Activated CD4-positive, alpha-beta T cell treated with anti-CD3 and anti-CD28 coated beads for 36 hours (primary cell): Measurements from ENCODE around the gene DAP. TPM values are rescaled to one million over a fixed set of nuclear protein-coding genes. Genes with fewer than 3 reads are reported as not detected.

ENCODE experiments used
- ATAC-seq: fragments of 200-7000 bp; cut with Tn5 transposase; one replicate; pipeline ENCODE4 v1.10.0; 2021; ENCODE audit warnings: mild to moderate bottlenecking, moderate library complexity
- CTCF ChIA-PET: fragments of 350-600 bp; sonication (Branson Sonifier 250); formaldehyde crosslinking; loops from one replicate; lab custom pipeline; 2021; ENCODE audit warnings: antibody characterized with exemption; lab: Charles Lee
- POLR2A ChIA-PET: fragments of 350-600 bp; sonication (Branson Sonifier 250); formaldehyde crosslinking; loops from one replicate; lab custom pipeline; 2021; ENCODE audit warnings: antibody characterized with exemption, inconsistent platforms; lab: Charles Lee
- DNase-seq: peaks from one replicate; pipeline ENCODE4 v3.0.0-alpha.2; 2020
- H3K27ac Mint-ChIP-seq: one replicate; pipeline ENCODE4 v1.8.0; 2021; ENCODE audit warnings: mixed read lengths
- H3K27me3 Mint-ChIP-seq: one replicate; pipeline ENCODE4 v1.8.0; 2021; ENCODE audit warnings: mixed read lengths
- H3K36me3 Mint-ChIP-seq: one replicate; pipeline ENCODE4 v1.8.0; 2021; ENCODE audit warnings: low read depth, mixed read lengths
- H3K4me1 Mint-ChIP-seq: one replicate; pipeline ENCODE4 v1.8.0; 2021; ENCODE audit warnings: mixed read lengths
- H3K4me3 Mint-ChIP-seq: one replicate; pipeline ENCODE4 v1.8.0; 2021; ENCODE audit warnings: mild to moderate bottlenecking, moderate library complexity, mixed read lengths
- H3K9me3 Mint-ChIP-seq: one replicate; pipeline ENCODE4 v1.8.0; 2021; ENCODE audit warnings: low read depth, mixed read lengths
- intact Hi-C, 2 experiments: fragments of 100-400 bp; cut with DNase I in 1 of 2; cut with micrococcal nuclease in 1 of 2; formaldehyde crosslinking; loops; one replicate each; pipeline versions ENCODE4 v1.14.2 to v1.15.1; 2022 to 2024; cut with DNase I, micrococcal nuclease
- total RNA-seq, 2 experiments: library from RNA; stranded (reverse); gene quantifications; one replicate each; pipeline ENCODE4 v1.2.3, GENCODE V29; 2021

Gene DAP
- total RNA-seq, 2 experiments from 2014 or later: 41.4 to 44.0 TPM

DNA sequence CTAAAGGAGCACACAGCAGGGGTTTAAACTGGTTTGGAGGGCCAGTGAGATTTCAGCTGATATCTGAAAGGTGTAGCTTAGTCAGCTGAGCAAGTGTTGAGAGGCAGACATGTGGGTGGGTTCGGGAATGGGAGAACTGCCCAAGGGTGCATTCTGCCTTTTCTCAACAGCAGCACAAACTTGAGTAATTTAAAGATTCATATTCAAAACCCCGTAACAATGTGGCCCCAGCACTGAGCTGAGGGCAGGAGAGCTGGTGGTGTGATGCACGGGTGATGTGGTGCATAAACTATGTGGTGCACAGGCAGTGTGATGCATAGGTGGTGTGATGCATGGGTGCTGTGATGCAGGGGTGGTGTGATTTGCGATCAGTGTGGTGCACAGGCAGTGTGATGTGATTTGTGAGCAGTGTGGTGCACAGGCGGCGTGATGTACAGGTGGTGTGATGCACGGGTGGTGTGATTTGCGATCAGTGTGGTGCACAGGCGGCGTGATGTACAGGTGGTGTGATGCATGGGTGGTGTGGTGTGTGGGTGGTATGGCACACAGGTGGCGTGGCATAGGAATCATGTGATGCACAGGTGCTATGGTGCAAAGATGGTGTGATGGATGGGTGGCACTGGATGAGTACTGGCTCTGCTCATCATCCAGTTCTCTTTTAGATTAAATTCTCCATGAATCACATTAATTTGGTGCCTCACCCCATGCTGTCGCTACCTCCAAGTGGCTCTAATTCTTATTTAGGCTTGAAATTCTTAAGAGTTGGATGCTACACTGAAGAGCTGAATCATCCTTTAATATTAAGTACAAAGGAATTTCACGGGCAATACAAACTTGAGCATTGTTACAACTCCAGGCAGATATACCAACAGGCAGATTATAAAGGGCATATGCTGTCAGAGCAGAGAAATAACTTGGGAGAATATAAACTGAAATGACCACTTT is 53.6 kb downstream of the DAP start:
- no peak for DNase-seq
- Mint-ChIP-seq H3K4me1 (peaks cover 35% of the 10 kb centered on the region), H3K27me3 (no peaks in the 10 kb centered on the region), H3K4me3 (no peak overlapping the region), H3K9me3 (no peaks in the 10 kb centered on the region), H3K27ac (no peak overlapping the region), H3K36me3 (peaks cover 4% of the 10 kb centered on the region)
- ChIA-PET POLR2A (no interaction called here), CTCF (interaction anchor here (0.6 kb wide), 1 partner anchor 36 kb away, joined by 3 read pairs; no protein-coding TSS in a partner anchor)
- intact Hi-C loops: no loop called here
- no peak for ATAC-seq

GRCh38 chr5:10706326-10706725 is 54.7 kb downstream of the DAP start:
- Mint-ChIP-seq H3K4me1 (peaks cover 31% of the 10 kb centered on the region), H3K9me3 (no peaks in the 10 kb centered on the region), H3K27me3 (no peaks in the 10 kb centered on the region), H3K27ac (no peak overlapping the region), H3K36me3 (peaks cover 4% of the 10 kb centered on the region), H3K4me3 (no peak overlapping the region)
- DNase-seq (no peak), ATAC-seq (no peak)
- intact Hi-C loops: no loop called here
- CTCF ChIA-PET: no interaction called here
- POLR2A ChIA-PET: no interaction called here

- ATAC-seq: no peak
- CTCF ChIA-PET: no interaction called here
- no peak for DNase-seq
- no peaks in the 10 kb centered on the region for H3K27me3 Mint-ChIP-seq
- POLR2A ChIA-PET: no interaction called here
- no peaks in the 10 kb centered on the region for H3K9me3 Mint-ChIP-seq
- no peak overlapping the region for H3K27ac Mint-ChIP-seq
- H3K36me3 Mint-ChIP-seq: peaks cover 2% of the 10 kb centered on the region
- H3K4me1 Mint-ChIP-seq: peaks cover 31% of the 10 kb centered on the region
- H3K4me3 Mint-ChIP-seq: no peak overlapping the region
- intact Hi-C loops: no loop called here
Measured at GRCh38 chr5:10705747-10706146, 55.3 kb downstream of the DAP start.

GRCh38 chr5:10704949-10705621 is 55.9 kb downstream of the DAP start:
- ATAC-seq (peak; percentile 54), DNase-seq (no peak)
- Mint-ChIP-seq H3K9me3 (no peaks in the 10 kb centered on the region), H3K4me3 (no peak overlapping the region), H3K27ac (peak overlapping the region; percentile 47), H3K36me3 (no peaks in the 10 kb centered on the region), H3K27me3 (no peaks in the 10 kb centered on the region), H3K4me1 (peaks cover 34% of the 10 kb centered on the region)
- ChIA-PET POLR2A (no interaction called here), CTCF (interaction anchor here (1.6 kb wide), 1 partner anchor 11 kb away, joined by 4 read pairs; no protein-coding TSS in a partner anchor)
- intact Hi-C loops: no loop called here

- POLR2A ChIA-PET: no interaction called here
- no peak overlapping the region for H3K27ac Mint-ChIP-seq
- no peaks in the 10 kb centered on the region for H3K27me3 Mint-ChIP-seq
- no peaks in the 10 kb centered on the region for H3K9me3 Mint-ChIP-seq
- CTCF ChIA-PET: interaction anchor here (1.2 to 2.0 kb wide), 3 partner anchors 9 to 76 kb away, joined by 4 to 7 read pairs (median 5); no protein-coding TSS in a partner anchor
- DNase-seq (no peak), ATAC-seq (no peak)
- H3K36me3 Mint-ChIP-seq: no peaks in the 10 kb centered on the region
- intact Hi-C loops: no loop called here
- no peak overlapping the region for H3K4me3 Mint-ChIP-seq
- H3K4me1 Mint-ChIP-seq: peaks cover 39% of the 10 kb centered on the region
Measured at GRCh38 chr5:10703676-10704075, 57.4 kb downstream of the DAP start.

DNA sequence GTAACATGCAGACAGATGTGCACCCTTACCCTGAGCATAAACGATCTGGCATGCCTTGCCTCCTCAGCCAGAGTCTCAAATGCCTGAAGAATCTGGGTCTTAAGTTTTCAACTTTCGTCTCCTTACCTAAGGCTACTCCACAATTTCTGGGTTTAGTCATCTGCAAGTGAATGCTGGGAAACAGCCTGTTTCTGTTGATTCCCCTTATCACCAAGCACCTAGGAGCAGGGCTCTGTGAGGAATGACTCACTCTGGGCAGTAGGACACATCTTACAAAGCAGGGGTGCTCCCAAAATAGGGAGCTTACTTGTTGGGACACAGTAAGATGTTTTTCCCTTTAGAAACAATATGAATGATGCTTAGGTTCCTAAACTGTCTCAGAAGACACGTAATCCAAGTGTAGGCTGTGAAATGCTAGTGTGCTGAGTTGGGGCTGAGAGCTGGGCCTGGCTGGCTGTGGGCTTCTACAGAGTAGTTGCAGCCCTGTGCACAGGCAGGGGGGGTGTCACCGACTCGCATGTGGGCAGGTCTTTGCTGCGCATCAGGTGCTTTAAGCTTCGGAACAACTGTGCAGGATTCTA is 58.0 kb downstream of the DAP start:
- CTCF ChIA-PET: interaction anchor here (0.6 to 2.0 kb wide), 10 partner anchors 10 to 482 kb away, joined by 3 to 7 read pairs (median 4); no protein-coding TSS in a partner anchor
- peaks cover 37% of the 10 kb centered on the region for H3K4me1 Mint-ChIP-seq
- H3K36me3 Mint-ChIP-seq: no peaks in the 10 kb centered on the region
- no peaks in the 10 kb centered on the region for H3K27me3 Mint-ChIP-seq
- POLR2A ChIA-PET: no interaction called here
- ATAC-seq: no peak
- intact Hi-C loops: no loop called here
- H3K9me3 Mint-ChIP-seq: no peaks in the 10 kb centered on the region
- H3K4me3 Mint-ChIP-seq: no peak overlapping the region
- no peak for DNase-seq
- peak overlapping the region; percentile 5 for H3K27ac Mint-ChIP-seq

GRCh38 chr5:10702040-10702629 is 58.9 kb downstream of the DAP start:
- Mint-ChIP-seq H3K9me3 (no peaks in the 10 kb centered on the region), H3K27ac (no peak overlapping the region), H3K4me1 (peaks cover 38% of the 10 kb centered on the region), H3K27me3 (no peaks in the 10 kb centered on the region), H3K36me3 (no peaks in the 10 kb centered on the region), H3K4me3 (no peak overlapping the region)
- DNase-seq (no peak), ATAC-seq (no peak)
- intact Hi-C loops: no loop called here
- CTCF ChIA-PET: interaction anchor here (0.7 to 2.0 kb wide), 14 partner anchors 9 to 418 kb away, joined by 3 to 7 read pairs (median 3); no protein-coding TSS in a partner anchor
- POLR2A ChIA-PET: no interaction called here

DNA sequence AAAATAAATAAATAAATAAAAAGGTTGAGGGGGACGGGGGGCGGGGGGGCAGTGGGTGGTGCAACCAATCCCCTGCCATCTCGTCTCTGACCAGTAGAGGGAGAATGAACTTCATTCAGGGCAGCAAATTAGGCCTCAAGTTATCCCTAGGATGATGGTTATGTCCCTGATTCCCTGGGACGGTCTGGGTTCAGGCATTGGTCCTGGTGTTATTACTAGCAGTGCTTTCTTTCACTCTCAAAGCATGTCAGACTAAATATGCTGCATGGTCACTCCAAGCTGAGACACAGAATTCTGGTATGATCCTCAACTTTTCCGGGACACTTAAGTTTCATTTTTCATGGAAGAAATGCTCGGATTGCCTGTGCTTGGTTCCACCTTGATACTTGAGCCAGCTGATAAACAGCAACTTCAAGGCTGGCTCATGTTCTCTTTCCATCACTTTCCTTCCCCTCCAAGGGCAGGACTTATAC is 59.4 kb downstream of the DAP start:
- intact Hi-C loops: no loop called here
- peaks cover 40% of the 10 kb centered on the region for H3K4me1 Mint-ChIP-seq
- H3K27ac Mint-ChIP-seq: no peak overlapping the region

DNA sequence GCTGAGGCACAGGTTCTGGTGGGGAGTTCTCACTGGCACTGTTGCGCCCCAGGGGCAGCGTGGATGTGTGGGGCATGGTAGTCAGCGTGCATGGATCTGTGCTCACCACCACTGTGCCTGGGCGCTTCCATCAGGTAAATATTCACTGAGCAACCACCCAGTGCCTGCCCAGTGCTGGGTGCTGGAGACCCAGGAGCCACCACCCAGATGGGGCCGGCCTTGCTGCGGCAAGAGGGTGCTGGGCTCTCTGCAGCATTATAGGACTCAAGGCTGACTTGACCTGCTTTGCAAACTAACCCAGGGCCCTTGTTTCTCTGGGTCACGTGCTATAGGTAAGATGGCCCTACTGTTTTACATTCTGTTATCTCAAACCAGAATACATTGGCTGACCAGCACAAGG is 60.5 kb downstream of the DAP start:
- H3K9me3 Mint-ChIP-seq: no peaks in the 10 kb centered on the region
- H3K4me3 Mint-ChIP-seq: no peak overlapping the region
- H3K4me1 Mint-ChIP-seq: peaks cover 38% of the 10 kb centered on the region
- no peak overlapping the region for H3K27ac Mint-ChIP-seq
- ChIA-PET POLR2A (no interaction called here), CTCF (interaction anchor here (0.9 to 1.5 kb wide), 3 partner anchors 10 to 254 kb away, joined by 3 to 4 read pairs (median 3); no protein-coding TSS in a partner anchor)
- ATAC-seq: no peak
- no peak for DNase-seq
- intact Hi-C loops: no loop called here
- H3K27me3 Mint-ChIP-seq: no peaks in the 10 kb centered on the region
- no peaks in the 10 kb centered on the region for H3K36me3 Mint-ChIP-seq

More for the DNA sequence above, 59.4 kb downstream of the DAP start:
- peak; percentile 57 for DNase-seq
- no peaks in the 10 kb centered on the region for H3K9me3 Mint-ChIP-seq
- H3K36me3 Mint-ChIP-seq: no peaks in the 10 kb centered on the region
- H3K4me3 Mint-ChIP-seq: no peak overlapping the region
- ChIA-PET POLR2A (no interaction called here), CTCF (interaction anchor here (0.7 to 2.0 kb wide), 11 partner anchors 8 to 418 kb away, joined by 3 to 7 read pairs (median 4); no protein-coding TSS in a partner anchor)
- H3K27me3 Mint-ChIP-seq: no peaks in the 10 kb centered on the region
- no peak for ATAC-seq

DNA sequence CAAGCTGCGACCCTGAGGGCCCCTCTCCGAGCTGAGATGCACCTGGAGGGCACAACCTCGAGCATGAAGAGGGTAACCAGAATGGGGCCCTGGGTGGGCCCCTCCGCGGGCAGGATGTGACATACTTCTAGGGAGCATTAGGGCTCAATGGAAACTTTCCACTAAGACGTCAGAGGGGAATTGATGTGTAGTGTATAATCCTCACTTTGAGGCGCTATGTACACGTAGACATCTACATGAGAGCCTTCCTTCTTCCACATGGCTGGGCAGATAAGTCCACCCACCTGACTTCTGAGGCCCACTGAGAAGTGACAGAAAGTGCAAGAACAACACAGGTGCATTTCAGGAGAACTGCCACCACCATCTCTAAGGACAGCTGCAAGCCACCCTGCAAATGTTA is 61.0 kb downstream of the DAP start:
- Mint-ChIP-seq H3K4me3 (no peak overlapping the region), H3K27me3 (no peaks in the 10 kb centered on the region), H3K4me1 (peaks cover 36% of the 10 kb centered on the region), H3K9me3 (no peaks in the 10 kb centered on the region), H3K36me3 (no peaks in the 10 kb centered on the region), H3K27ac (no peak overlapping the region)
- DNase-seq (no peak), ATAC-seq (peak; percentile 32)
- intact Hi-C loops: loop anchor here in 1 of 2 experiments (5.0 kb wide), 1 partner anchor 162 kb away; no protein-coding TSS in a partner anchor
- ChIA-PET POLR2A (no interaction called here), CTCF (interaction anchor here (0.6 to 1.1 kb wide), 2 partner anchors 69 to 252 kb away, joined by 3 read pairs; no protein-coding TSS in a partner anchor)
